Esophagus squamous epithelium (tissue), 4 donors: ENCODE data around the gene LBP.

Experiments
- POLR2A ChIP-seq, 4 donors: fragments of 450-650 bp; IDR thresholded peaks; one replicate each; pipeline ENCODE4 v1.6.1; 2017; ENCODE audit warnings: antibody characterized with exemption in 4 of 4, mild to moderate bottlenecking in 4 of 4, moderate library complexity in 3 of 4
- TF ChIP-seq, protein P1 (sequence below), 6 experiments: fragments of 450-650 bp in 4 of 6; fragments of 200-600 bp in 2 of 6; sonication (generic) in 2 of 6; IDR thresholded peaks; one replicate each; pipeline ENCODE4 v1.5.1; 2016 to 2019; ENCODE audit warnings: antibody characterized with exemption in 6 of 6, mild to moderate bottlenecking in 4 of 6, moderate library complexity in 4 of 6

DNA sequence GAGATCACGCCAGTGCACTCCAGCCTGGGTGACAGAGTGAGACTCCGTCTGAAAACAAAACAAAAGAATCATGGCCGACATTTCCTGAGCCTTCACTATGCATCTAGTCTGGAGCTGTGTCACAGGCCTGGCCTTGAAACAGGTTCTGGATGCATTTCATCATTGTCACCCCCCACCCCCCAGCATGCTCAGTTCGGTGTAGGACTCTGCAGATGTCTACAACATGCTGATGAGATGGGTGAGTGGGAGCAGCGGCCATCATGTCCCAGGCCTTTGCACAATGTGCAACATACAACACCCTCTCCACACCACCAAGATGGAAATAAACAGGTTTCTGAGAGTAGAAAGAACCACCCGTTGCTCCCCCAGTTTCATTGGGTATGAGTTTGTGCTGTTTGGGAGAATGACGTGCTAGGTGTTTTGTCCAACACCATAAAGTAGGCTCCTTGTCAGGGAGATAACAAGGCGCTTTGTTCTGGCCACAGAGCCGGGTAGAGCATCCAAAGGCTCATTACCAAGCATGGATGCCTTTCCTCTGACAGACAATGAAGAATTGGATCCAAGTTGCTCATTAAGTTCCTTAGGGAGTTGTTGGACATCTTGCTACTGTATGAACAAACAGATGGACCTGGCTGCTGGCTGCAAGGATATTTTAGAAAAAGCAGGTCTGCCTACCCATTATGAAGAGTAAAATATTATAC lies 66.7 kb downstream of the LBP start:
- TF ChIP-seq, protein P1, sequence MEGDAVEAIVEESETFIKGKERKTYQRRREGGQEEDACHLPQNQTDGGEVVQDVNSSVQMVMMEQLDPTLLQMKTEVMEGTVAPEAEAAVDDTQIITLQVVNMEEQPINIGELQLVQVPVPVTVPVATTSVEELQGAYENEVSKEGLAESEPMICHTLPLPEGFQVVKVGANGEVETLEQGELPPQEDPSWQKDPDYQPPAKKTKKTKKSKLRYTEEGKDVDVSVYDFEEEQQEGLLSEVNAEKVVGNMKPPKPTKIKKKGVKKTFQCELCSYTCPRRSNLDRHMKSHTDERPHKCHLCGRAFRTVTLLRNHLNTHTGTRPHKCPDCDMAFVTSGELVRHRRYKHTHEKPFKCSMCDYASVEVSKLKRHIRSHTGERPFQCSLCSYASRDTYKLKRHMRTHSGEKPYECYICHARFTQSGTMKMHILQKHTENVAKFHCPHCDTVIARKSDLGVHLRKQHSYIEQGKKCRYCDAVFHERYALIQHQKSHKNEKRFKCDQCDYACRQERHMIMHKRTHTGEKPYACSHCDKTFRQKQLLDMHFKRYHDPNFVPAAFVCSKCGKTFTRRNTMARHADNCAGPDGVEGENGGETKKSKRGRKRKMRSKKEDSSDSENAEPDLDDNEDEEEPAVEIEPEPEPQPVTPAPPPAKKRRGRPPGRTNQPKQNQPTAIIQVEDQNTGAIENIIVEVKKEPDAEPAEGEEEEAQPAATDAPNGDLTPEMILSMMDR (IDR thresholded peaks at IDR 0.05), result no peak
- TF ChIP-seq POLR2A (IDR thresholded peaks at IDR 0.05), result no peak
